LNCaP clone FGC (cell line): ENCODE measurements around the gene BNIPL.

ENCODE experiments used
- DNase-seq: peaks from one replicate; pipeline ENCODE4 v3.0.0-alpha.2; 2011; ENCODE audit warnings: low read depth
- H3K4me3 ChIP-seq: 2 replicates; pipeline ENCODE4 v1.5.1; 2011; ENCODE audit warnings: mild to moderate bottlenecking, low read depth, low read length, control low read depth
- CTCF ChIP-seq: IDR thresholded peaks from 2 replicates; pipeline ENCODE4 v1.5.1; 2012; ENCODE audit warnings: mild to moderate bottlenecking; ENCODE audit not compliant: control insufficient read depth, insufficient read depth; ENCODE audit errors: extremely low read depth

The BNIPL gene

GRCh38 chr1:151047591-151047924 lies 11.2 kb downstream of the BNIPL start, which contains the start of gene C1orf56:
Gene C1orf56 (plus strand): TSS chr1:151047751. CDS start chr1:151047848, 97 bp downstream.
- no peak for DNase-seq
- H3K4me3 ChIP-seq: peak within 1 kb of the TSS; percentile 37
- no peak for TF ChIP-seq CTCF

- no peak for DNase-seq
- peak overlapping the region; percentile 37 for H3K4me3 ChIP-seq
- TF ChIP-seq CTCF: no peak
Observed at GRCh38 chr1:151047925-151048644, 11.7 kb downstream of the BNIPL start.

- 0 out of 2 replicates have a peak, but pooled peaks have one; percentile 12 for TF ChIP-seq CTCF
- H3K4me3 ChIP-seq: peak overlapping the region; percentile 37
- DNase-seq: no peak
Observed at GRCh38 chr1:151048645-151049032, 12.3 kb downstream of the BNIPL start.

- no peak overlapping the region for H3K4me3 ChIP-seq
- DNase-seq: no peak
- TF ChIP-seq CTCF: no peak
Observed at GRCh38 chr1:151049458-151049857, 13.1 kb downstream of the BNIPL start.

GRCh38 chr1:151050051-151050688 lies 13.8 kb downstream of the BNIPL start:
- no peak overlapping the region for H3K4me3 ChIP-seq
- no peak for DNase-seq
- TF ChIP-seq CTCF: no peak

- no peak for DNase-seq
- no peak for TF ChIP-seq CTCF
- no peak overlapping the region for H3K4me3 ChIP-seq
Observed at GRCh38 chr1:151051356-151052009, 15.1 kb downstream of the BNIPL start.
